Eye (tissue), 1 donor: Measurements from ENCODE around the gene MPP3.
"Not testable (repeated sequence)": the region's sequence is repeated elsewhere in the genome, so short reads cannot be mapped to it uniquely, and the experiment has no call there.

Experiments
- DNase-seq: peaks from one replicate; pipeline ENCODE4 v3.0.0-alpha.2; 2015

Gene MPP3

DNA sequence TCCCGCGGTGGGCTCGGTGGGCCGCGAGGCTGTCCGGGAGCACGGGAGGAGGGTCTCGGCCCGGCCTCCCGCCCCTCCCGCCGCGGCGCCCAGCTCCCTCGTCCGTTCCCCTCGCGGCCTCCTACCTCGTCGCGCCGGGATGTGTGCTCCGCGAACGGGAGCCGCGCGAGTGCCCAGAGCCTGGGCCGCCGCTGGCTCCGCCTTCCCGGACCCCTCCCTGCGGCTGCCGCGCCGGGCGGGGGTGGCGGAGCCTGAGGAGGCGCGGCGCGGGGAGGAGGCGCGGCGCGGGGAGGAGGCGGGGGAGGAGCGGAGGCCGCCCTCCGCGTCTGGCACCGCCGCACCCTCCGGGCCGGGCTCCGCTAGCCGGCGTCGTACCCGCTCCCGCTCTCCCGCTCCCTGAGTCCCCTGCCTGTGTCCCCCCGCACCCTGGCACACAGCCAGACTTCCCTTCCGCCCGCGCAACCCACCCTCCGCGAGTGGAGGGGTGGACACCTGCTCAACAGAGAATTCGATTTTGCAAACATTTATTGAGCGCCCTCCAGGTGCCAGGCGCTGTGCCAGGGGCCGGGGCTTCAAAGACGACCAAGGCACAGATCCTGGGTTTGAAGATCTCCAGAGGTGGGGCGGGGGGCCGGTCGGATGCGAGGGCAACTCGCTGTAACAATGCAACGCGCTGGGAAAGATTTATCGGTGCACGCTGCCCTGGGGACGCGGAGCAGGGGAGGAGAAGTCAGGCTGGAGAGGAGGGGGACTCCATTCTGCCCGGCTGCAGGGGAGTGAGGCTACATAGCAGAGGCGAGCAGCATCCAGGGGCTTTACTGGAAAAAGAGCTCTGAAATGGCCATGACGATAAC, at the start of gene MPP3:
Gene MPP3 (minus strand): TSS at position 171 of the 854 bp plus-strand sequence. CDS start 1,240 bp downstream, outside the sequence.
- DNase-seq: peak; percentile 89

GRCh38 chr17:43881758-43882505, 49.0 kb upstream of the MPP3 start:
- no peak for DNase-seq

- DNase-seq: no peak
Observed at GRCh38 chr17:43881181-43881580, 48.2 kb upstream of the MPP3 start.

- peak; percentile 59 for DNase-seq
Observed at GRCh38 chr17:43880420-43880991, 47.6 kb upstream of the MPP3 start.

DNA sequence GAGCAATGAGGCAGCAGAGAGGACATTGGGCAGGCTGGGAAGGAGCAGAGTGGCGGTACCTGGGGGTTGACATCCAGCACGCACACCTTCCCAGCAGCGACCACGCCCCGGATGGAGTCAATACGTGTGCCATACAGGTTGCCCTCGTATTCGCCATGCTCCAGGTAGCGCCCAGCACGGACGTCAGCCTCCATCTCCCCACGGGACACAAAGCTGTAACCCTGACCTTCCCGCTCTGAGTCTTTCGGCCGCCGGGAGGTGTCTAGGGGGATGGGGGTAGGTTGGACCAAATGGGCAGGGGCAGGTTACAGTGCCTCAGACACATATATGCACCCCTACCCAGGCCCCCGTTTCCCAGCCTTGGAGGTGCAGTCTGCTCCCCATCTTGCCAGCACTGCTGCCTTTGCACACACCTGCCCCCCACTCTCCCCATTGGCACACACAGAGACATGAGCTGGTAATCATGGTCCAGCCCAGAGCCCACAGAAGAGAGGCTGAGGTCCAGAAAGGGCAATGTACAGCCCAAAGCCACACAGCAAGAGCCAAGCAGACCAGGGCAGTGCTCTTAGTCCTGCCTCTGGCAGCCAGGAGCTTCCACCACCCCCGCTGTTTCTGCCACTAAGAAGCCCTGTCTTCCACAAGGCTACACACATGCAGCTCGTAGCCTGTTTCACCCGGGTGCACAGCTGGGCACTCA, 46.9 kb upstream of the MPP3 start:
- no peak for DNase-seq

GRCh38 chr17:43878260-43879175, 45.6 kb upstream of the MPP3 start:
- DNase-seq: peak; percentile 90

DNA sequence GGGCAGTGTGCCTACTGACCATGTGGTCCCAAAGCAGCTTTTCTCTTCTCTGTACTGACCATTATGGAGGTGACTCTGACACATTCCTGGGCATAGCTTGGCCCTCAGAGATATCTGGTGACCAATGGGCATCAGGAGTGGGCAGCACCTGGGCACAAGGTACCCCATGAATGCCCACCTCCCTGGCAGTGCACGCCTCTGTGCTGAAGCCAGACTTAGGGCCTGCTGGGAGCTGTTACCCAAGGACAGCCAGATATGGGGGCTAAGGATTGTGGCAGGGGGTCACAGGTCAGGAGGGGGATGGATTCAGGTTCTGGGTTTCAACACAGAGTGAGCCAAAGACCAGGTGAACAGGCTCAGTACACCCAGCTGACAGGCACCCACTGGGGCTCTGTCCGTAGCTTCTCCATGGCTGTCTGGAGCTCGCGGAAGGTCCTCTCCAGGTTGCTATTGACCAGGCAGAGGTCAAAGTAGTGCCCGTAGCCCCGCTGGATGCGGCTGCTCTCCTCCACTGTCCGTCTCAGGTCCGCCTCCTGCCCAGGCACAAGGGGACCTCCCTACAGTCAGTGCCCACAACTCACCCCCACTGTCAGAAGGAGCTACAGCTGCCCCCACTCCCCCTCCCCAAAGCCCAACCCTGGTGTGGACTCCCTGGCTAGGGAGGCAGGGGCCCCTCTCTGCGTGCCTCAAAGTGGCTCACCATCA, 44.7 kb upstream of the MPP3 start:
- no peak for DNase-seq

DNA sequence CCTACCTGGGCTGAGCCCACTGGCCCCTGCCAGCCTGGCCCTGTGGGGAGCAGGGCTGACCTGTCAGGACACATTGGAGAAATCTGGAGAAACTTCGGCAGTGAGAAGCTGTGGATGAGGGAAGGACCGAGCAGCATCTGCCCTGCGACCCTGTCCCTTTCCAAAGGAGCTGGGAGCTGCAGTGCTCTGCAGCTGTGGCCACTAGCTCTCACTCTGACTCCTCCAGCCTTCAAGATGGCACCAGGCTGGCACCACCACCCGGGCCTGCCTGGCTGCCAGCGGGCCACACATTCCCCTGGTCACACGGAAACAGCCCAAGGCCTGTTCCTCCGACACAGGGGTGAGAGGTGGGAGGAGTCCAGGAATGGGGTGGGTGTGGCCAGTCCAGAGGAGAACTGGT, 44.1 kb upstream of the MPP3 start:
- no peak for DNase-seq

DNA sequence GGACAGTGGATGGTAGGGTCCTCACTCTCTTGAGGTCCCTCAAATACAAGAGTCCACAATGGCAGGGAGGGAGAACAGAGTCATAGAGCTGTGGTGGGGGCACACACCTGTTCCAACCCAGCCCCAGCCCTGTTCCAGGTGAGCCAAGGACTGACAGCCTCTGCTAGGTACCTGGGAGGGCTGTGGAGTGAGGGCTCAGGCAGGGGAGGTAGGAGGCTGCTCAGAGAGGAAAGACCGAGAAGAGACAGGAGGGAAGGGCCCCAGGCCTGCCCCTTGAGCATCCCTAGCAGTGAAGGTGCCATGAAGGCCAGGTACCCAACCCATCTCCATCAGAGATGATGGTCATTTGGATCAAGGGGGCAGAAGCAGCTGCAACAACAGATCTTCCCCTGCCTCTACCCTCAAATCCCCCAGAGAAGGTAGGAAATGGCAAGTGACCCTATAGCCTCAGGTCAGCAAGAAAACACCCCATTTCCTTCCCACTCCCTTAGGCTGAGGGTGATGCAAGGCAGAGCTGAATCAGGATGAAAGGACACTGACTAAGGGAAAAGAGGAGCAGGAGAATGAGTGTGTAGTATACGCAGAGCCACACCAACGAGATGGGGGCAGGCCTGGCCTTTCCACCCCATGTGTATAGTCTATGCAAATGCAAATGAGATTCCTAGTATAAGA, 42.7 kb upstream of the MPP3 start:
- no peak for DNase-seq

DNA sequence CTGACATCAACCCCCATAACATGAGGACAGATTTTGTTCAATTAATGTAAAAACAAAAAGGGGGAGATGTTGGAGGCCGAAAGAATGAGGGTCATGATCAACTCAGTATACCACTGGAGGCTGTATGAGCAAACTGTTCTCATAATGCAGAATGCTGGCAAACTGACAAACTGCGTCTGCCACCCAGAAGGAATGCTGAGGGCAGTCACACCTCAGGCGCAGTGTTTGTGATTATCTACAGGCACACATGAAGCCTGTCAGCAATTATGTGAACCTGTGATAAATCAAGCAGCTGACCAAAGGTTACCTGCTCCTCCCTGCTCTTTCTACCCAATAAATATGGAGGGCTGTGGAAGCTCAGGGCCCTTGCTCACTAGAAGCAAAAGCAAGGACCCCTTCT, 41.3 kb upstream of the MPP3 start:
- no peak for DNase-seq

DNA sequence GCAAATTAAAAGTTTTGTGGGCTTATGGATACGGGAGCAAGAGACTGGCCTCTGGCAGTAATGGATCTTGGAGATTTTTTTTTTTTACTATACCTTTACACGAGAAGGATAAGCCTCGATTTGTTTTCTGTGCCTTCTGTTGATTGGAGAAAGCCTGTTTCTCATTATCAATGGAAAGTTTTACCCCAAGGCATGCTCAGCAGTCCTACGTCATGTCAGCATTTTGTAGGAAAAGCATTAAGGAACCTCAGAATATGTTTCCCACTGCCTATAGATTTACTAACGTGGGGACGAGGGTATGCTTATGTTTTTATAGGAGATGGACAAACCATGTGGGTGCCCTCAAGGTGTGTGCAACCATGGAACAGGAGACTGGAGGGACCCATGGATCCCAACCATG, 40.9 kb upstream of the MPP3 start:
- no peak for DNase-seq

DNA sequence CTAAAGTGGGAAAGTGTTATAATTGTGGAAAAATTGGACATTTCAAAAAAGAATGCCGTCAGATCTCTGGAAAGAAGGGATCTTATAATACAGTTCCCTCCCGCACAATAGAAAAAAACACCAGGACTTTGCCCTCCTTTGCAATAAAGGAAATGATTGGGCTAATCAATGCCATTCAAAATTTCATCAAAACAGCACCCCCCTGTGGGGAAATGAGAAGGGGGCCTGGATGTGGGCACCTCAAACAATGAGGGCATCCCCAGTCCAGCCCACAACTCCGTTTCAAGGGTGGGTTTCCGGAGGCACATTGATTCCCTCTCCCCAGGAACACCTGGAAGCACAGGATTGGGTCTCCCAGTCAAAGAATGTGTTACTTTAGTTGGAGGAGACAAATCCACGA, 40.1 kb upstream of the MPP3 start:
- DNase-seq: no peak

DNA sequence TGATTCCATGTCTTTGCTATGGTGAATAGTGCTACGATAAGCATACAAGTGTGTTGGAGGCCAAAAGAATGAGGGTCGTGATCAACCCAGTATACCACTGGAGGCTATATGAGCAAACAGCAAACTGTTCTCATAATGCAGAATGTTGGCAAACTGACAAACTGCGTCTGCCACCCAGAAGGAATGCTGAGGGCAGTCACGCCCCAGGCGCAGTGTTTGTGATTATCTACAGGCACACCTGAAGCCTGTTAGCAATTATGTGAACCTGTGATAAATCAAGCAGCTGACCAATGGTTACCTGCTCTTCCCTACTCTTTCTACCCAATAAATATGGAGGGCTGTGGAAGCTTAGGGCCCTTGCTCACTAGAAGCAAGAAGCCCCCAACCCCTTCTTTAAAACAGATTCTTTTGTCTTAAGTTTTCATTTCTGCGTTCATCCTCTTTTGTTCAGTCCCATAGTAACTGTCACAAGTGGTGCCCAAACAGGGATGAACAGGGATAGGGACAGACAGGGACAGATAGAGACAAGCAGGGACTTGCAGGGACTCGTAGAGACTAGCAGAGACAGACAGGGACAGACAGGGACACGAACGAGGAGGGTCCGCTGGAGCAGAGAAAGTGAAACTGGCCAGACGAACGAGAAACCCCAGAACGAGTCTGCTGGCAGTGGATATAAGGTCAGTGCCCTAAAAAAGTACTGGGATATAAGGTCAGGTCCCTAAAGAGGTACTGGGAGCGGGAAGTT, 39.2 kb upstream of the MPP3 start:
- no peak for DNase-seq

DNA sequence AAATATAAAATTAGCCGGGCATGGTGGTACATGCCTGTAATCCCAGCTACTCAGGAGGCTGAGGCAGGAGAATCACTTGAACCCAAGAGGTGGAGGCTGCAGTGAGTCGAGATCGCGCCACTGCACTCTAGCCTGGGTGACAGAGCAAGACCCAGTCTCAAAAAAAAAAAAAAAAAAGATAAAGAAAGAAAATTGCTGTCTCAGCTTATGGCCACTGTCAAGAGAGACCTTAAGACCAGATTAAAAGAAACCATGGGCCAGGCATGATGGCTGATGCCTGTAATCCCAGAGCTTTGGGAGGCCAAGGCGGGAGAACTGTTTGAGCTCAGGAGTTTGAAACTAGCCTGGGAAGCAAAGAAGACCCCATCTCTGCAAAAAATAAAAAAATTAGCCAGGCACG, 36.1 kb upstream of the MPP3 start:
- DNase-seq: not testable (repeated sequence)

DNA sequence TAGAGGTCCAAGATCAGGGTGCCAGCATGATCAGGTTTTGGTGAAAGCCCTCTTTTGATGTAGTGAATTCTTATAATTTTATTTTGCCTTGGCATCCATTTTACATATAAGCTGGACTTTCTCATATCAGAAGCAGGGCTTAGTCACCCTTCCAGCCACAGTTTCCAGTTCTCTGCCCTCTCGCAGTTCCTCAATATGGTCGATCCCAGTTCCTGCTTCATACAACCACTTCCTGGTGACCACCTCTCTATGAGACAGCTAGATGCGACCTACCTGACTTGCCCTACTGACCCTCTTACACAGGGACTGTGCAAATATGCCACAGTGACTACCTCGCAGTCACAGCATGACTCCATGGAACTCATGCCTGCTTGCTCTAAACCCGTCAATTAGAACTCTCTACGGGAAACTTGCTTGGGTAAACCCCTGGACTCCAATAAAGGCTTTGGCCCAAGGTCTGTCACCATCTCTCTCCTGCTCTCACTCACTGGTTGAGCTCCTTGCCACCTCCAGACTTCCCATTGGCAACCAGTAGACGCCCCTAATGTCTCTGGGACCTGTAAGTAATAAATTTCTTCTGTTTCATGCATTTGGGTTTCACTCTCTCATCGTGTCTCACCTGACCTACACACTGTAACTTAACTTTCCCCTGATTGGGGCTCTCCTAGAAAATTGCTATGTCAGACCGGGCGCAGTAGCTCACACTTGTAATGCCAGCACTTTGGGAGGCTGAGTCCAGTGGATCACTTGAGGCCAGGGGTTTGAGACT, 35.5 kb upstream of the MPP3 start:
- no peak for DNase-seq

DNA sequence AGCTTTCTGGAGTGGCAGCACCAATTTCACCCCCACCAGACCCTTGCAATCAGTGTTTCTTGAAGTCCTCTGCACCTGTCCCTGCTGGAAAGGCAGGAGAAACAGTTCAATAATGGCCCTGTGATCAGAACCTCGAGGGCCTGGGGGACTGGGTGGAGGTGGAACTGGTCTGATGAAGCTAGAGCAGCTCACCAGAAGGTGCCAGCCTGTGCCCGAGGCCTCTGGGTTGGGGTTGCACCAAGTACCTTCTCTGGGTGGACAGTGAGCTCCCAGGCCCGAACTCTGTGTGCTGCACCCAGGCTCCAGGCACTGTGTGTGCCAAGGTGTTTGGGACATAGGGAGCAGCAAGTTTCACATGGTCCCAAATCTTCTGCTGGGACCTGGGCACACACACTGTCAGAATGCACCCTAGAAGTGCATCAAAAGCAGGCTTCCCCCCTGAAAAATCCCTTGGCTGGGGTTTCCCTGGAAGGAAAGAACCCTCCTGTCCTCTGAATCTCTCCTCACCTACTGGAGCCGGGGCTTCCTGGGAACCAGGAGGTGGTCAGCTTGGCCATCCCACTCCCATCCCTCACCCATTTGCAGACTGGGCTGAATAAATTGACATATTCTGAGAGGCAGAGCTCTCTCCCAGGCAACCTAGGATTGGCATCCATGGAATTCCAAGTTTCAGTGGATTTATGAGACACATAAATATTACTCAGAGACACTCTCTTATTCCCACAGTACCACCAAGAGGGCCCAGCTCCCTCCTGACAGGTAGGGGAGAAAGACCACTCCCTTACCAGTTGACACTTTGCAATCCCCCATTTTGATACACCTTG, 31.4 kb upstream of the MPP3 start:
- no peak for DNase-seq

DNA sequence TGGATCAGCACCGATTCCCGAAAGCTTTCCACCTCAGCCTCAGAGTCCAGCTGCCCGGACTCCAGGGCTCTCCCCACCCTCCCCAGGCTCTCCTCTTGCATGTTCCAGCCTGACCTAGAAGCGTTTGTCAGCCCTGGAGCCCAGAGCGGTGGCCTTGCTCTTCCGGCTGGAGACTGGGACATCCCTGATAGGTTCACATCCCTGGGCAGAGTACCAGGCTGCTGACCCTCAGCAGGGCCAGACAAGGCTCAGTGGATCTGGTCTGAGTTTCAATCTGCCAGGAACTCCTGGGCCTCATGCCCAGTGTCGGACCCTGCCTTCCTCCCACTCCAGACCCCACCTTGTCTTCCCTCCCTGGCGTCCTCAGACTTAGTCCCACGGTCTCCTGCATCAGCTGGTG, 29.0 kb upstream of the MPP3 start:
- no peak for DNase-seq

- peak; percentile 34 for DNase-seq
Observed at GRCh38 chr17:43860927-43861622, 28.1 kb upstream of the MPP3 start.
